Transverse colon (tissue), 4 donors: Measurements from ENCODE around the gene RASSF3. TPM values are rescaled to one million over a fixed set of nuclear protein-coding genes. Genes with fewer than 3 reads are reported as not detected.

ENCODE experiments used
- DNase-seq: peaks from one replicate; pipeline ENCODE4 v3.0.0-alpha.2; 2019
- H3K27ac ChIP-seq, 4 donors: fragments of 200-600 bp; sonication (generic); 2 replicates each; pipeline ENCODE4 v1.5.1; 2016 to 2018; ENCODE audit warnings: inconsistent platforms in 4 of 4
- H3K27me3 ChIP-seq: fragments of 200-600 bp; sonication (generic); 2 replicates; pipeline ENCODE4 v1.5.1; 2017; ENCODE audit warnings: inconsistent platforms
- H3K36me3 ChIP-seq, 4 donors: fragments of 200-600 bp; sonication (generic); 2 replicates each; pipeline ENCODE4 v1.5.1; 2017 to 2019; ENCODE audit warnings: inconsistent platforms in 4 of 4
- H3K4me1 ChIP-seq, 4 donors: fragments of 200-600 bp; sonication (generic); 2 replicates each; pipeline ENCODE4 v1.5.1; 2017 to 2020; ENCODE audit warnings: inconsistent platforms in 4 of 4
- H3K4me3 ChIP-seq, 4 donors: fragments of 200-600 bp; sonication (generic); 1 replicate in 1 of 4; 2 replicates in 3 of 4; pipeline versions ENCODE4 v1.5.1 to v1.6.1; 2017 to 2019; ENCODE audit warnings: inconsistent platforms in 4 of 4
- H3K9me3 ChIP-seq, 2 donors: fragments of 200-600 bp; sonication (generic); 2 replicates each; pipeline ENCODE4 v1.5.1; 2017 to 2019; ENCODE audit warnings: inconsistent platforms in 2 of 2
- CTCF ChIP-seq, 5 experiments: fragments of 200-600 bp in 3 of 5; fragments of 450-650 bp in 2 of 5; sonication (generic) in 3 of 5; IDR thresholded peaks; 1 replicate in 2 of 5; 2 replicates in 3 of 5; pipeline ENCODE4 v1.5.1; 2016 to 2017; ENCODE audit warnings: antibody characterized with exemption in 5 of 5, inconsistent platforms in 3 of 5, mild to moderate bottlenecking in 2 of 5, moderate library complexity in 1 of 5
- EP300 ChIP-seq: sonication (generic); formaldehyde crosslinking; IDR thresholded peaks from one replicate; pipeline ENCODE4 v1.6.1; 2017; ENCODE audit warnings: antibody characterized with exemption, low read depth
- POLR2A ChIP-seq: fragments of 450-650 bp; IDR thresholded peaks from one replicate; pipeline ENCODE4 v1.6.1; 2016; ENCODE audit warnings: antibody characterized with exemption, mild to moderate bottlenecking, moderate library complexity
- POLR2AphosphoS5 ChIP-seq, 3 donors: sonication (generic); formaldehyde crosslinking; IDR thresholded peaks; one replicate each; pipeline ENCODE4 v1.6.1; 2016; ENCODE audit warnings: antibody characterized with exemption in 3 of 3
- whole genome bisulfite sequencing, 2 donors: methylation state at CpG; one replicate each; pipeline ENCODE4 v1.1.5; 2018; ENCODE audit warnings: low coverage in 1 of 2; 5-methylcytosine and 5-hydroxymethylcytosine counted together
- in situ Hi-C, 4 donors: fragments of 200-750 bp; cut with MboI; loops; one replicate each; pipeline versions ENCODE4 v1.15.0 to v1.15.1; 2017; ENCODE audit warnings: low sequenced_read_pairs in 3 of 4, low pct_ligation_motif_present in 1 of 4, low pct_unique_long_range_greater_than_20kb in 1 of 4
- intact Hi-C: fragments of 100-400 bp; cut with DNase I; formaldehyde crosslinking; loops from one replicate; pipeline ENCODE4 v1.15.1; 2023; ENCODE audit warnings: low total_unique reads
- total RNA-seq, 4 donors: library from RNA; depleted of rRNA; stranded (reverse); fragments of >200 nt; gene quantifications; one replicate each; pipeline ENCODE4 v1.1.0, GENCODE V29; 2016

Gene RASSF3
- total RNA-seq, 4 donors from 2014 or later, result 41.6 to 83.2 (median 62.5) TPM

- in situ Hi-C loops, result loop anchor here in 1 of 4 donors (25.0 kb wide), 1 partner anchor 286 kb away; no protein-coding TSS in a partner anchor
- intact Hi-C loops, result no loop called here
- Histone ChIP-seq H3K4me1 (no peaks in the 10 kb centered on the region), H3K9me3 (no peaks in the 10 kb centered on the region), H3K27ac (no peak overlapping the region), H3K36me3 (peaks cover 0 to 32% (median 11%) of the 10 kb centered on the region in 4 donors), H3K4me3 (no peak overlapping the region), H3K27me3 (no peaks in the 10 kb centered on the region)
- 89 to 99% methylated on average over 4 of the region's 4 CpGs for WGBS, 2 donors
- TF ChIP-seq EP300, result no peak
- no peak for TF ChIP-seq CTCF (IDR thresholded peaks at IDR 0.05)
- TF ChIP-seq POLR2A, result no peak
- TF ChIP-seq POLR2AphosphoS5 (IDR thresholded peaks at IDR 0.05), result no peak
- DNase-seq, result no peak
Measured at GRCh38 chr12:64722835-64723234, 112.5 kb downstream of the RASSF3 start.

- no peak overlapping the region for H3K27ac ChIP-seq
- H3K4me3 ChIP-seq, result no peak overlapping the region
- H3K4me1 ChIP-seq, result no peaks in the 10 kb centered on the region
- no peaks in the 10 kb centered on the region for H3K27me3 ChIP-seq
- in situ Hi-C loops (loop anchor here in 1 of 4 donors (25.0 kb wide), 1 partner anchor 286 kb away; no protein-coding TSS in a partner anchor), intact Hi-C loops (no loop called here)
- no peak for DNase-seq
- 86% methylated on average over 2 of the region's 2 CpGs; no CpG with 5 or more reads in 1 of the 2 donors for WGBS, 2 donors
- no peak for TF ChIP-seq CTCF (IDR thresholded peaks at IDR 0.05)
- no peak for TF ChIP-seq POLR2AphosphoS5 (IDR thresholded peaks at IDR 0.05)
- no peak for TF ChIP-seq EP300
- no peak for TF ChIP-seq POLR2A
- no peaks in the 10 kb centered on the region for H3K9me3 ChIP-seq
- H3K36me3 ChIP-seq, result peaks cover 0 to 32% (median 11%) of the 10 kb centered on the region in 4 donors
Measured at GRCh38 chr12:64723630-64724029, 113.3 kb downstream of the RASSF3 start.

DNA sequence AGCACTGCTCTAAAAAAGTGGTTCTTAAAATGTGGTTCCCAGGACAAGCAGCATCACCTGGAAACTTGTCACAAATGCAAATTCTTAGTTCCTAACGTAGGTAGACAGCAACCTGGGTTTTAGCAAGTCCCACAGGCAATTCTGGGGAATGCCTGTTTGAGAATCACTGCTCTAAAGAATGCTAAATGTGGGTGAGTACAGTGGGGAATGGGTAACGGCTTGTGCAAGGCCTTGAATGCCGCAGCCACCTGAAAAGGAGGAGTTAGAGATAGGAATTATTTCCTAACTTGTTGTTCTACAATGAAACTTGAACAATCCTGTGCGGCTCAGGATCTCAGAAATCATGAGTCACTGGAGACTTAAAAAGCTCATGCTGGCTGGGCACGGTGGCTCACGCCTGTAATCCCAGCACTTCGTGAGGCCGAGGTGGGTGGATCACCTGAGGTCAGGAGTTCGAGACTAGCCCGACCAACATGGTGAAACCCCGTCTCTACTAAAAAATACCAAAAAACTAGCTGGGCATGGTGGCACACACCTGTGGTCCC, 114.0 kb downstream of the RASSF3 start:
- Histone ChIP-seq H3K4me1 (peaks cover 0 to 1% (median 0%) of the 10 kb centered on the region in 4 donors), H3K27ac (no peak overlapping the region), H3K4me3 (no peak overlapping the region), H3K9me3 (no peaks in the 10 kb centered on the region), H3K36me3 (peaks cover 0 to 31% (median 11%) of the 10 kb centered on the region in 4 donors), H3K27me3 (no peaks in the 10 kb centered on the region)
- DNase-seq, result no peak
- TF ChIP-seq POLR2AphosphoS5 (IDR thresholded peaks at IDR 0.05) (no peak), CTCF (IDR thresholded peaks at IDR 0.05) (no peak), POLR2A (no peak), EP300 (no peak)
- intact Hi-C loops (no loop called here), in situ Hi-C loops (loop anchor here in 1 of 4 donors (25.0 kb wide), 1 partner anchor 287 kb away; no protein-coding TSS in a partner anchor)
- WGBS, 2 donors, result 94% methylated on average over 11 of the region's 11 CpGs; no CpG with 5 or more reads in 1 of the 2 donors

GRCh38 chr12:64729909-64730587, 119.8 kb downstream of the RASSF3 start:
- DNase-seq, result no peak
- TF ChIP-seq CTCF (IDR thresholded peaks at IDR 0.05) (no peak), POLR2AphosphoS5 (IDR thresholded peaks at IDR 0.05) (no peak), EP300 (no peak), POLR2A (no peak)
- no peaks in the 10 kb centered on the region for H3K9me3 ChIP-seq
- H3K4me1 ChIP-seq, result peaks cover 0 to 10% (median 3%) of the 10 kb centered on the region in 4 donors
- no peak overlapping the region for H3K4me3 ChIP-seq
- no peaks in the 10 kb centered on the region for H3K27me3 ChIP-seq
- H3K36me3 ChIP-seq, result peaks cover 0 to 10% (median 0%) of the 10 kb centered on the region in 4 donors
- H3K27ac ChIP-seq, result peak overlapping the region in 3 of 4 donors; percentile 30 to 41 (median 40)
- intact Hi-C loops (no loop called here), in situ Hi-C loops (no loop called here)
- WGBS, 2 donors, result 68 to 82% methylated on average over 2 of the region's 2 CpGs
